ENCODE results near the gene MYO1E.

The MYO1E gene

DNA sequence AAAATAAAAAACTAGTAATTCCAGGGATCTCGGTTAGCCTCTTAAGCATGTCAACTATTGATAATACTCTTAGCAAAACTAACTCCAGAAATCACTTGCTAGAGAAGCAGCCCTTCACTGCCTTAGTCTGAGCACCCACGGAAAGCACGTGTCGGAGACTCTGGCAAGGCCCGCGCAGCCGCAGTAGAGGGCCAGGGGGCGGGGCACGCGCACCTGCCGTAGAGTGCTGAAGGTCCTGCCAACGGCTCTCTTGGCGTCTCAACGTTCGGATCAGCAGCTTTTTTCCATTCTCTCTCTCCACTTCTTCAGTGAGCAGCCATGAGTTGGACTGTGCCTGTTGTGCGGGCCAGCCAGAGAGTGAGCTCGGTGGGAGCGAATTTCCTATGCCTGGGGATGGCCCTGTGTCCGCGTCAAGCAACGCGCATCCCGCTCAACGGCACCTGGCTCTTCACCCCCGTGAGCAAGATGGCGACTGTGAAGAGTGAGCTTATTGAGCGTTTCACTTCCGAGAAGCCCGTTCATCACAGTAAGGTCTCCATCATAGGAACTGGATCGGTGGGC is 166.0 kb downstream of the MYO1E start, which contains the start of gene LDHAL6B:
Gene LDHAL6B (plus strand): TSS at position 221 of the 561 bp plus-strand sequence. CDS start 98 bp downstream, at position 319.
- H3K36me3 Mint-ChIP-seq: peaks cover 31% of the 10 kb centered on the region
- H3K9me3 Mint-ChIP-seq: no peaks in the 10 kb centered on the region
- H3K27me3 Mint-ChIP-seq: no peaks in the 10 kb centered on the region
- H3K4me1 Mint-ChIP-seq: no peaks in the 10 kb centered on the region
- DNase-seq (ENCODE audit: low spot score in 2 of 2) (no peak), ATAC-seq (ENCODE audit: low read depth) (no peak)
- no peak within 1 kb of the TSS for H3K4me3 Mint-ChIP-seq
- no peak within 1 kb of the TSS for H3K27ac Mint-ChIP-seq

DNA sequence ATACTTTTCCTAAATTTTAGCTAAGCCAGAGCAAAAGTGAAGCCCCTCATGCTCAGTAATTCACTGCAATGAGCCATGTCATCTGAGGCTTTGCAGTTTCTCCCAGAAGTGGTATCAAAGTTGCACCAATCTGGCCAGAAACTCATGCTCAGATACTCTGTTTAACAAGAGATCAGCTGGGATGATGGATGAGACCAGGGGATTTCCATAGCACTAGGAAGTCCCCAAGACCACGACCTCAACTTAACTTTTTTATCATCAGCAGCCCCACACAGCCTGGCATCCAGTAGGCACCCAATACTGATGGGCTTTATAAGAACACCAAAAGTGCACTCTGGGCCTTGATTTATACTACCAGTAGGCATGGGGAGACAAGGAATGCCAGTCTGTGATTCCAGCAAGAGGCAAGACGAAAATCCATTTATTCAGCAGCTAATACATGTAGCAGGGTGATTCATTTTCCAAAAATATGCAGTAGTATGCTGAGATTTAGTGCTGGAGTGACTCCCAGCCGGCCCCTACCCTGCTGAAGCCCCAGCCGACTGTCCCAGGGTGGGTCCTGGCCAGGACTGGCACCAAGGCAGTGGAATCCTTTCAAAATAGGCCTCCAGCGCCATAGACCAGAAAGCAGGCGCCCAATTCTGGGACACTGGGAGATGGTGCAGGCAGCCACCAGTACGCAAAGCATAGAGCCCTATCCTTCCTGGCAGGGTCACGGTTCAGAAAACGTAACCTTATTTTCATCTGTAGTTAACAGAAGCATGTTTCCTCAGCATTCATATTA is 166.6 kb downstream of the MYO1E start:
- H3K4me3 Mint-ChIP-seq: no peak overlapping the region
- no peak overlapping the region for H3K27ac Mint-ChIP-seq
- H3K9me3 Mint-ChIP-seq: no peaks in the 10 kb centered on the region
- DNase-seq (ENCODE audit: low spot score in 2 of 2) (no peak), ATAC-seq (ENCODE audit: low read depth) (no peak)
- no peaks in the 10 kb centered on the region for H3K4me1 Mint-ChIP-seq
- no peaks in the 10 kb centered on the region for H3K27me3 Mint-ChIP-seq
- peaks cover 25% of the 10 kb centered on the region for H3K36me3 Mint-ChIP-seq

DNA sequence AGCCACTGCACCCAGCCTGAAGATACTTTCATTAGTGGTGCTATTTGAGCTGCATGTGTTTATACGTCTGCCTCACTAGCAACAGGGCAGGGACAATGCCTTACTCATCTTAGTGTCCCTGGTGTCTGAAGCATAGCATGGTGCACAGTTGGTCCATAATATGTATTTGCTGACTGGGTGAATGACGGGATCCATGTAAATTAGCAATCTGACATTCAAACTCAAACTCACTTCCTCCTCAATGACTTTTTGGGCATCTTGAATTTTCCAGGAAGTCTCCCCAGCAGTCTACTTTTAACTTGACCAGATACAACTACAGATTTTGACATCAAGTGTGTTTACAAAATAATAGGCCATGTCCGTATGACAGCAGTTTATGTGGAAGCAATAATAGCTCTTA is 169.0 kb downstream of the MYO1E start:
- DNase-seq (ENCODE audit: low spot score in 2 of 2) (no peak), ATAC-seq (ENCODE audit: low read depth) (no peak)
- no peak overlapping the region for H3K4me3 Mint-ChIP-seq
- peaks cover 20% of the 10 kb centered on the region for H3K36me3 Mint-ChIP-seq
- H3K27ac Mint-ChIP-seq: no peak overlapping the region
- H3K9me3 Mint-ChIP-seq: no peaks in the 10 kb centered on the region
- H3K27me3 Mint-ChIP-seq: no peaks in the 10 kb centered on the region
- no peaks in the 10 kb centered on the region for H3K4me1 Mint-ChIP-seq

DNA sequence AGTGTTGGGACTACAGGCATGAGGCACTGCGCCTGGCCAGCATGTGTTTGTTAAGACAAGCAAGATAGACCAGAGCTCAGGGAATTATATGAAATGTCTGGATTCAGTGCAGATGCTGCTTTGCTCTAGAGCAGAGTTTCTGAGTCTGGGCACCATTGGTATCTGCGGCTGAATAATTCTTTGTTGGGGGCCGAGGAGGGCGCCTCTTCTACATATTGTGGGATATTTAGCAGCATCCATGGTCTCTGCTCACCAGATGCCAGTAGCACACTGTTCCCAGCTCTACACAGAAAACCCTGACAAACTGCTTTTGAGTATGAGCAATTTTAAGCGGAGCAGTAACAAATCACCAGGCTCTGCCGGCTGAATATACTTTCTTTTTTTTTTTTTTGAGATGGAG is 169.7 kb downstream of the MYO1E start:
- DNase-seq (ENCODE audit: low spot score in 2 of 2) (no peak), ATAC-seq (ENCODE audit: low read depth) (no peak)
- H3K9me3 Mint-ChIP-seq: no peaks in the 10 kb centered on the region
- no peaks in the 10 kb centered on the region for H3K27me3 Mint-ChIP-seq
- H3K4me3 Mint-ChIP-seq: no peak overlapping the region
- H3K36me3 Mint-ChIP-seq: peaks cover 21% of the 10 kb centered on the region
- H3K27ac Mint-ChIP-seq: no peak overlapping the region
- no peaks in the 10 kb centered on the region for H3K4me1 Mint-ChIP-seq

DNA sequence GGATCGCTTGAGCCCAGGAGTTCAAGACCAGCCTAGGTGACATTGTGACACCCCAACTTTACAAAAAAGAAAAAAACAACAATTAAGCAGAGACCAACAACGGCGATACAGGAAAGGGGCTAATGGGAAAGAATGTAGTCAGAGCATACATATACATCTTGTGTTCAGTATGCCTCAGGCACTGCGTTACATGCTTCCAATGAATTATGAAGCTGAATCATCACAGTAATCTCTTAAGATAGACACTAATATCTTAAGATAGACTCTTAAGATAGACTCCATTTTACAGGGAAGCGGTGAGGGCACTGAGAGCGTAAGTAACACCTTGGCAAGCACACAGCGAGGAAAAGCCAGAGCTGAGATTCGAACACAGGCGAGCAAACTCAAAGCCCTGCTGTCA is 172.1 kb downstream of the MYO1E start:
- Mint-ChIP-seq H3K36me3 (peaks cover 7% of the 10 kb centered on the region), H3K4me3 (no peak overlapping the region), H3K27me3 (no peaks in the 10 kb centered on the region), H3K9me3 (no peaks in the 10 kb centered on the region), H3K4me1 (no peaks in the 10 kb centered on the region), H3K27ac (no peak overlapping the region)
- no peak for DNase-seq (ENCODE audit: low spot score in 2 of 2)
- ATAC-seq (ENCODE audit: low read depth): no peak

DNA sequence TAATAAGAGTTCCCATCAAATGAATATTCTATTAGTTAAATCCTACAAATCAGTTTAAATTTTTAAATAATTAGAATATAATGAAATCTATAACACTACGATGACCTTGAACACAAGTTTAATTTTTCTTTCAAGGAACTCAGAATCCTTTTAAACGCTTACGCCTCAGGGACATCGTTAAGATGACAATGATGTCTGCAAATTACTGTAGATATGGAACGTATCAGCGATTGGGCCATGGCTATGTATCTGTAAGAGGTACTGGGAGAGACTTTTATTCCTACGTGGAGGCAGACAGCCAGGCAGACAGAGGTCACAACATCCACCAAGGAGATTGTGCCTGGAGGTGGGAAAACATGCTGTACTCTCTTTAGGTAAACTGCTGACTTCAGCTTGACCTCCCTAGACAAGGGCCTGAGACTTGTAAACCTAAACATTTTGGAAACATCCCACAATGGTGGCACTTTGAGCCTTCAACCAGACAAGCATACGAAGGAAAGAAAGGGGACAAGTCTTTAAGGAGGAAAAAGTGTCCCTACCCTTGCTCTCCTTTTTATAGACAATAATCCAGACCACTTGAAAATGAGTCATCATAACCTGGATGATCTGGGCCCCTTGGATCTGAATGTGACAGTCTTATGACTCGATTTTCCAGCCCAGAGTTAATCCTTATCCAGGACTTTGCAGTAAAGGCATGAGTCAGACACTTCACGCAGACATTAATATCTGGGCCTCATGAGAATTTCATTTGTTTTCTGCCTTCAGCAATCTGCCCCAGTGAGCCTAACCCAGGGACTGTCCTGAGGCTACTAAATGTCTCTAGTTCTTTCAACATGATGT is 172.8 kb downstream of the MYO1E start:
- peaks cover 10% of the 10 kb centered on the region for H3K36me3 Mint-ChIP-seq
- no peaks in the 10 kb centered on the region for H3K9me3 Mint-ChIP-seq
- no peaks in the 10 kb centered on the region for H3K27me3 Mint-ChIP-seq
- no peak for DNase-seq (ENCODE audit: low spot score in 2 of 2)
- H3K4me1 Mint-ChIP-seq: no peaks in the 10 kb centered on the region
- ATAC-seq (ENCODE audit: low read depth): no peak
- no peak overlapping the region for H3K4me3 Mint-ChIP-seq
- H3K27ac Mint-ChIP-seq: no peak overlapping the region

DNA sequence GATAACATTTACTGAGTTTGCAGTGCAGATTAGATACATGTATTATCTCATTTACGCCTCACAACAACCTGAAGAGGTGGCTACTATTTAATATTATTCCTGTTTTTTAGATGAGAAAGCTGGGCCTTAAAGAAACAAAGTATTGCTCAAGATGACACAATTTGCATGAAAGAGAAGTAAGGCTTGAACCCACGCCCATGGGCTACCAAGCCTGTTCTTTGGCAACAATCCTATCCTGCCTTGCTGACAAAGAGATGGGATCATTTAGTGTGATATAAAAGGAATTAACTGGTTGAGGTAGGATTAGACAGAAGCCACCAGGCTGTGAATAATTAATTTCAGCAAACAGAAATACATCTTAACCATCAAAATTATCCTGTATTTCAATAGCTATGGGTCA is 175.2 kb downstream of the MYO1E start:
- no peak for ATAC-seq (ENCODE audit: low read depth)
- Mint-ChIP-seq H3K4me3 (no peak overlapping the region), H3K4me1 (peaks cover 2% of the 10 kb centered on the region), H3K27ac (no peak overlapping the region), H3K27me3 (no peaks in the 10 kb centered on the region), H3K9me3 (no peaks in the 10 kb centered on the region), H3K36me3 (peaks cover 16% of the 10 kb centered on the region)
- no peak for DNase-seq (ENCODE audit: low spot score in 2 of 2)

GRCh38 chr15:59196416-59196815 is 176.3 kb downstream of the MYO1E start:
- Mint-ChIP-seq H3K27me3 (no peaks in the 10 kb centered on the region), H3K36me3 (peaks cover 18% of the 10 kb centered on the region), H3K4me1 (peaks cover 2% of the 10 kb centered on the region), H3K27ac (no peak overlapping the region), H3K9me3 (no peaks in the 10 kb centered on the region), H3K4me3 (no peak overlapping the region)
- no peak for DNase-seq (ENCODE audit: low spot score in 2 of 2)
- ATAC-seq (ENCODE audit: low read depth): no peak

- Mint-ChIP-seq H3K36me3 (peaks cover 20% of the 10 kb centered on the region), H3K4me3 (no peak overlapping the region), H3K27ac (peak overlapping the region; percentile 26), H3K27me3 (no peaks in the 10 kb centered on the region), H3K9me3 (no peaks in the 10 kb centered on the region), H3K4me1 (peaks cover 2% of the 10 kb centered on the region)
- DNase-seq (ENCODE audit: low spot score in 2 of 2) (no peak), ATAC-seq (ENCODE audit: low read depth) (no peak)
These were observed 177.9 kb downstream of the MYO1E start for GRCh38 chr15:59194639-59195325.

- Mint-ChIP-seq H3K27ac (no peak overlapping the region), H3K4me1 (peaks cover 2% of the 10 kb centered on the region), H3K27me3 (no peaks in the 10 kb centered on the region), H3K9me3 (peaks cover 2% of the 10 kb centered on the region), H3K36me3 (peaks cover 34% of the 10 kb centered on the region), H3K4me3 (no peak overlapping the region)
- DNase-seq (ENCODE audit: low spot score in 2 of 2) (no peak), ATAC-seq (ENCODE audit: low read depth) (no peak)
These were observed 180.8 kb downstream of the MYO1E start for GRCh38 chr15:59191855-59192237.

- Mint-ChIP-seq H3K9me3 (peaks cover 2% of the 10 kb centered on the region), H3K27ac (no peak overlapping the region), H3K4me3 (no peak overlapping the region), H3K27me3 (no peaks in the 10 kb centered on the region), H3K36me3 (peaks cover 34% of the 10 kb centered on the region), H3K4me1 (peaks cover 2% of the 10 kb centered on the region)
- no peak for ATAC-seq (ENCODE audit: low read depth)
- DNase-seq (ENCODE audit: low spot score in 2 of 2): no peak
These were observed 182.4 kb downstream of the MYO1E start for GRCh38 chr15:59190291-59190690.

GRCh38 chr15:59189241-59189640 is 183.4 kb downstream of the MYO1E start:
- Mint-ChIP-seq H3K36me3 (peaks cover 37% of the 10 kb centered on the region), H3K4me1 (no peaks in the 10 kb centered on the region), H3K27ac (peak overlapping the region; percentile 3), H3K27me3 (no peaks in the 10 kb centered on the region), H3K9me3 (peaks cover 2% of the 10 kb centered on the region), H3K4me3 (no peak overlapping the region)
- no peak for ATAC-seq (ENCODE audit: low read depth)
- DNase-seq (ENCODE audit: low spot score in 2 of 2): no peak

DNA sequence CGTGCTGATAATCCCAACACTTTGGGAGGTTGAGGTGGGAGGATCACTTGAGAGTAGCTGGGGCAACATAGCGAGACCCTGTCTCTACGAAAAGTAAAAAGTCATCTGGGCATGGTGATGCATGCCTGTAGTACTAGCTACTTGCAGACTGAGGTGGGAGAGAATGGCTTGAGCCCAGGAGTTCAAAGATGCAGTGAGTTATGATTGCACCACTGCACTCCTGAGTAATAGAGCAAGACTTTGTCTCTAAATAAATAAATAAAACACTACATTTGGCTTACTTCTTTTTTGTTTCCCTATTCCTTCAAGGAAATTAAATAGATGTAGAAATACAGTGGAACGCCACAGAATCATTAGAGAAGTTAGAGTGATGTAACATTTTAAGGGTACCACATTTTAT is 186.2 kb downstream of the MYO1E start:
- Mint-ChIP-seq H3K4me3 (no peak overlapping the region), H3K27ac (no peak overlapping the region), H3K9me3 (peaks cover 3% of the 10 kb centered on the region), H3K27me3 (no peaks in the 10 kb centered on the region), H3K4me1 (no peaks in the 10 kb centered on the region), H3K36me3 (peaks cover 44% of the 10 kb centered on the region)
- no peak for ATAC-seq (ENCODE audit: low read depth)
- DNase-seq (ENCODE audit: low spot score in 2 of 2): no peak

DNA sequence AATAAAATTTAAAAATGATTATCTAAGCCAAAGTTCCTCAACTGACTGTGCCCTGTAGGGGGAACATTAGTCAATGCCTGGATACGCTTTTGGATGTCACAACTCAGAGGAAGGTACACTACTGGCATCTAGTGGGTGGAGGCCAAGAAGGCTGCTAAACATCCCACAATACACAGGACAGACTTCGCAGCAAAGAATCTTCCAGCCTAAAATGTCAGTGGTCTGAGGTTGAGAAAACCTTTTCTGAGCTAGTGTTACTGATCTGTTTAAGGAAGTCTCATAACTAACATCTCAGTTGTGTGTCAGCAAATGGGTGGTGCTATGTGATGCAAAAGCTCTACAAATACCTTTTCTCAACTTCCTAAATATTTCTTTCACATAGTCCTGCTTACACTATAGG is 186.9 kb downstream of the MYO1E start:
- no peaks in the 10 kb centered on the region for H3K4me1 Mint-ChIP-seq
- no peak overlapping the region for H3K4me3 Mint-ChIP-seq
- H3K27ac Mint-ChIP-seq: no peak overlapping the region
- ATAC-seq (ENCODE audit: low read depth): no peak
- peaks cover 3% of the 10 kb centered on the region for H3K9me3 Mint-ChIP-seq
- H3K36me3 Mint-ChIP-seq: peaks cover 48% of the 10 kb centered on the region
- H3K27me3 Mint-ChIP-seq: no peaks in the 10 kb centered on the region
- no peak for DNase-seq (ENCODE audit: low spot score in 2 of 2)
